HG03097 (cell line): ENCODE measurements around the gene MYG1.
"Not testable (repeated sequence)": the region's sequence is repeated elsewhere in the genome, so short reads cannot be mapped to it uniquely, and the experiment has no call there.

ENCODE experiments used
- ATAC-seq: cut with Tn5 transposase; IDR thresholded peaks from one replicate; pipeline ENCODE4 v1.9.1; 2021; ENCODE audit not compliant: unreplicated experiment, low FRiP score

MYG1 gene

DNA sequence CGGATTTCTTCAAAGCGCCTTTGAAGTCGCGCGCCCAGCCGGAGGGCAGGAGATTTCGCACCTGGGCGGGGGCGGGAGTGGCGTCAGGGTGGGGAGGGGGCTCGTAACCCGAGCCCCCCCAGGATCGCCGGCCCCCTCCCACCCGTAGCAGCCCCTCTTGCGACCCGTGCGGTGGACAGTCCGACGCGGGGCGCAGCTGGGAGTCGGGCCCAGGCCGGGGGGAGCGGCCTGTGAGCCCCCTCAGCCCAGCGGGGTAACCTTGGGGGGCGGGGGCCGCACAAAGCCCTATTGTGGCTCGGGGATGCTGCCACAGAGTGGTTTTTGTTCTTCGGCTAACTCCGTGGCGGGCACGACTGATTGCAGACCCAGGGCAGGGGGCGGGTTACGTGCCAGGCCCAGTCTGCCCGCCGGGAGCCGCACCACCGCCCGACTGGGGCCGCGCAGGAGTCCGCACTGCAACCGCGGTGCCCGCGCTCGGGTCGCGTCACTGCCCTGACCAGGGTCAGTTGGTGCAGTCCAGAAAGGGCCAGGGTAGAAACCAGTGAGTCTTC lies 26.1 kb downstream of the MYG1 start:
- ATAC-seq, result no peak

DNA sequence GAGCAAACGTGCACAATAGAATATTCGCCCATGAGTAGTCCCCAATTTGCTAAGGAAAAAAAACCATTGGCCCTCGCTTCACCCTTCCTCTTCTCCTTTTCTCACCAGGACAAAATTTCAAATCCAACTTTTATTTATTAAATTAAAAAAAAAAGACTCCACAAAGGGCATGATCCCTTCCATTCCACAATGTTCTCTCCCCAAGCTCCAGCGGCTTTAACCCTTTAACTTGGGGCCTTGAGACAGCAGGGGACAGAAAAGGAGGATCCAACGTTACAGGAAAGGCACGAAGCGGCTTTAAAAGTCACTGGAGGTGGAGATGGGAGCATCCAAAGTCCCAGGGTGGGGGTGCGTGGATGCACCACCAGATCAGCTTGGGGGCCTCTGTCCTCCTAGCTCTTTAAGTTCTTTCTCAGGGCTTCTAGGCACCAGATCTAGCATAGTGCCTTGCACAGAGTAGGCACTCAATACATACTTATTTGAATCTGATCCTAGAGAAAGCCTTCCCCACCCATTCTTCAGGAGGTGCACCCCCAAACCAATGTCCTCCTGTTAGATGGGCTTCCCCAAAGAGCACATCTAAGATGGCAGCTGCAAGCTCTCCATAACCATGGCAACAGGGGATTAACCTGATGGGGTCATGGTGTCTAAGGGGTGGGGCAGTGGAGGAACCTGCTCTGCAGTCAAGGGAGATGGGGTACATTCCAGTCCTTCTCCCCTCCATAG lies 27.1 kb downstream of the MYG1 start:
- no peak for ATAC-seq

GRCh38 chr12:53327435-53328042 lies 28.0 kb downstream of the MYG1 start:
- no peak for ATAC-seq

DNA sequence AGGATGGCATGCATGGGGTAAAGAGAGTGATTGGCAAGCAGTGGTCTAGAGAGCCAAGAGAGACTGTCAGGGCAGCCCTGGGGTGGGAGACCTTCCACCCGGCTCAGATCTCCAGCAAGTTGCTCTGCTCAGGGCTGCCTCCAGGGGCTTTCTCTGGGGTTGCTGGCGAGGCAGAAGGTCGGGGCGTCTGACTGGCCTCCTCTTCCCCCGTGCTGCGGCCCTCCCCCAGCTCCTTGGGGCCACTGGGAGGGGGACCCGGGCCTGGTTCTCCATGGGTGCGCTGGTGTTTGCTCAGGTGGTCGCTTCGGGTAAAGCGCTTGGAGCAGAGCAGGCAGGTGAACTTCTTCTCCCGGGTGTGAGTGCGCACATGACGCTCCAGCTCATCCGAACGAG lies 28.5 kb downstream of the MYG1 start:
- ATAC-seq, result no peak

DNA sequence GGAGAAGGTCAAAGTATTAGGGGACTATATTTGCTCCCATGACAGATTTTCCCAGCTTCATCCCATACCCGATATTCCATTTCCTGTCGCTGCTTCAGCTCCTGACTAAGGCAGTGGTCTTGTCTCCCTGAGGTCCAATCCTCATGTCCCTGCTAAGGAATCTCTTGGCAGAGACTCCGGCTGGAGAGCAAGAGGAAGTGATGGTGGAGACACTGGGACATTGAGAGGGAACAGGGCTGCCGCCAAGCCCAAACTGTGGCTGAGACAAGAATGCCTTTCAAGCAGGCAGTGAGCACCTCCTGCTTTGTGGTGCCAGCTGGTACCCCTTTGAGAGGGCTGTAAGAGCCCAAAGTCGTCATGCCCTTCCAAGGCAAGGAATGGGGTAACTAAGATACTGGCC lies 31.2 kb downstream of the MYG1 start:
- no peak for ATAC-seq

GRCh38 chr12:53332339-53332738 lies 32.8 kb downstream of the MYG1 start:
- ATAC-seq, result not testable (repeated sequence)

- no peak for ATAC-seq
Observed at GRCh38 chr12:53332744-53333143, 33.2 kb downstream of the MYG1 start.

GRCh38 chr12:53333289-53333688 lies 33.8 kb downstream of the MYG1 start:
- ATAC-seq, result no peak

GRCh38 chr12:53333845-53334244 lies 34.4 kb downstream of the MYG1 start:
- no peak for ATAC-seq

DNA sequence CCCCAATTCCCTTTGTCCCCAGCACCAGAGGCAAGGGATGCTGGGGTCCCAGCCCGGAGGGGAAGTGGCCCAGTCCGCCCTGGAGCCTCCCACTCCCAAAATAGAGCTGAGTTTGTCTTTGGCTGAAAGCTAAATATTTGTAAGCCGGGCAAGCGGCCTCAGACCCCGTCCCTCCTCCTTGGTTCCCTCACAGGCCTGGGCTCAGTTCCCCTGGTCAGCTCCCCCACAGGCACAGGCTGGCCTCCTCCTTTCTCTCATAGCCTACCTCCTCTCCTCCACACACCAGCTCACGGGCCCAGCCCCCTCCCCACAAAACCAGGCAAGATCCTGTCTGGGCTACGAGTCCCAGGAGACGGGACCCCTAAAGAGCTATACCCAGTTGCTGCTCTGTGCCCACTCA lies 35.3 kb downstream of the MYG1 start:
- ATAC-seq, result no peak

GRCh38 chr12:53336181-53336681 lies 36.7 kb downstream of the MYG1 start, which contains the start of gene SP7:
TSS of gene SP7 (minus strand) at chr12:53336354. CDS start at chr12:53335646, 708 bp downstream.
- no peak for ATAC-seq

DNA sequence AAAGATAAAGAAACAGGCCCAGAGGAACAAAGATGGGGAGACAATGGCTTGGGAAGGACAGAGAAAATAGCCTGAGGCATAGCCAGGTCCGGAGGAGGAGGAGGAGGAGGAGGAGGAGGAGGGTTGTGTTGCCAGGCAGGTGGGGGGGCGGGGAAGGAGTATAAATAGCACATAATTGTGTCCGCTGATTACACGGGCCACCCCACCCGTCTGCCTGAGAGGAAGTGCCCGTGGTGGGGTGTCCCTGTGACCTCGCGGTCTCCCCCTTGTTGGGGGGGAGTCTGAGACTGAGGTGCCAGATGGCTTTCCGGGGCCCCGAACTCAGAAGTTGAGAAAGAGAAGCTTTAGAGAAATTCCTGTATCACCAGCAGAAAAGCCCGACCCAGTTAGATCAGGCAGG lies 38.5 kb downstream of the MYG1 start:
- ATAC-seq, result no peak

- ATAC-seq, result no peak
Observed at GRCh38 chr12:53338916-53339315, 39.4 kb downstream of the MYG1 start.

DNA sequence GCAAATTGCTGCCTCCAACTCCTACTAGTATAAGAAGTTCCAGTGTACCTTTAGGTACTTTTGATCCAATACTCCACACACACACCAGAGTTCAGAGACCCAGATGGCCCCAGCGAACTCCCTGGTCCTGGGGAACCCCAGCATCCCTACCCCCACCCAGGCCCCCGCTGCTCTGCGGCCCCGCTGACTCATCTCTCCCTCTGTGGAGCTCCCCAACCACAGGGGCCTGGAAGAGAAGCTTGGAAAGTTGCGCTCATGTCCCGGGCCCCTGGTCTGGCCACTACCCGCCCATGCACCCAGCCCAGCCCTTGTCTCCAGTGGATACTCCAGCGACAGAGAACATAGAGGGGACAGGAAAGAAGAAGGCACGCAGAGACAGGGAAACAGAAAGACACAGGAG lies 40.9 kb downstream of the MYG1 start:
- no peak for ATAC-seq

- ATAC-seq, result no peak
Observed at GRCh38 chr12:53343449-53343848, 44.0 kb downstream of the MYG1 start.

GRCh38 chr12:53343969-53344368 lies 44.5 kb downstream of the MYG1 start:
- ATAC-seq, result no peak

GRCh38 chr12:53344487-53344823 lies 45.0 kb downstream of the MYG1 start:
- no peak for ATAC-seq

- no peak for ATAC-seq
Observed at GRCh38 chr12:53344824-53345485, 45.5 kb downstream of the MYG1 start.

GRCh38 chr12:53345486-53346188 lies 46.1 kb downstream of the MYG1 start:
- no peak for ATAC-seq

DNA sequence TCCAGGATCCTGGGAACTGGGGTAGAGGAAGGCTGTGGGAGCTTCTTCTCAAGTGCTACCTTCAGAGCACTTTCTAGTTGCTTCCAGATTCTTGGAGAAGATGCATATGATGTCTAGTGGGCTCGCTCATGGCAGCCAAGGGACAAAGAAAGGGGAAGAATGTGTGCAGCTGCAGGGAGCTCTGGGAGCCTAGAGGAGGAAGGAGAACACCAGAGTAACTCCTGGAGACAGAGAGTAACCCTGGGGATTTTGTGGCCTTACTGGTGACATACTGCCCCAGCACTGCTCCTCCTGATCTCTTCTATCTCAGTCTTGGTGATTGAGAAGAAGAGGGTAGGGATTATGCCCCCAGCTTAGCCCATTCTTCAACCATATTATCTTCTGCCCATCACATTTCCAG lies 47.0 kb downstream of the MYG1 start:
- ATAC-seq, result no peak

- no peak for ATAC-seq
Observed at GRCh38 chr12:53347905-53348304, 48.4 kb downstream of the MYG1 start.
